Prostate gland (tissue), 2 donors: ENCODE results near the gene VCPKMT. TPM values are rescaled to one million over a fixed set of nuclear protein-coding genes. Genes with fewer than 3 reads are reported as not detected.

Experiments used
- DNase-seq: peaks from one replicate; pipeline ENCODE4 v3.0.0-alpha.2; 2019; ENCODE audit warnings: low spot score
- H3K27ac ChIP-seq, 2 donors: fragments of 200-600 bp; sonication (generic); 2 replicates each; pipeline ENCODE4 v1.5.1; 2017 to 2019
- H3K27me3 ChIP-seq: fragments of 200-600 bp; sonication (generic); replicated peaks from 2 replicates; pipeline ENCODE4 v1.5.1; 2019; ENCODE audit not compliant: insufficient read depth
- H3K36me3 ChIP-seq, 2 donors: fragments of 200-600 bp; sonication (generic); 1 replicate in 1 of 2; 2 replicates in 1 of 2; pipeline versions ENCODE4 v1.5.1 to v1.8.1; 2017 to 2019
- H3K4me1 ChIP-seq: fragments of 200-600 bp; sonication (generic); replicated peaks from 2 replicates; pipeline ENCODE4 v1.5.1; 2019
- H3K4me3 ChIP-seq, 2 donors: fragments of 200-600 bp; sonication (generic); 2 replicates each; pipeline ENCODE4 v1.5.1; 2017 to 2019
- H3K9me3 ChIP-seq: fragments of 200-600 bp; sonication (generic); 2 replicates; pipeline ENCODE4 v1.5.1; 2017
- POLR2A ChIP-seq: fragments of 450-650 bp; IDR thresholded peaks from one replicate; pipeline ENCODE4 v1.6.1; 2016; ENCODE audit warnings: antibody characterized with exemption, mild to moderate bottlenecking
- POLR2AphosphoS5 ChIP-seq: sonication (generic); formaldehyde crosslinking; IDR thresholded peaks from one replicate; pipeline ENCODE4 v1.6.1; 2017; ENCODE audit warnings: antibody characterized with exemption
- WGBS: methylation state at CpG from one replicate; pipeline ENCODE4 v1.1.5; 2018; 5-methylcytosine and 5-hydroxymethylcytosine counted together
- intact Hi-C: fragments of 100-400 bp; cut with DNase I; formaldehyde crosslinking; loops from one replicate; pipeline ENCODE4 v1.14.2; 2022
- small RNA-seq, 2 donors: library from RNA; depleted of rRNA; stranded (forward); fragments of <200 nt; gene quantifications; one replicate each; pipeline ENCODE3, GENCODE V24; 2016
- total RNA-seq, 2 donors: library from RNA; depleted of rRNA; stranded (reverse); fragments of >200 nt; gene quantifications; one replicate each; pipeline ENCODE4 v1.1.0, GENCODE V29; 2016

VCPKMT gene
- total RNA-seq, 2 donors from 2014 or later = 6.1 to 6.4 TPM

GRCh38 chr14:50059763-50060616, 56.4 kb downstream of the VCPKMT start:
- H3K36me3 ChIP-seq = no peaks in the 10 kb centered on the region
- TF ChIP-seq POLR2AphosphoS5 = no peak
- no peak for TF ChIP-seq POLR2A
- DNase-seq = no peak
- no peaks in the 10 kb centered on the region for H3K9me3 ChIP-seq
- peak overlapping the region; percentile 45 to 63 for H3K27ac ChIP-seq
- H3K4me3 ChIP-seq = no peak overlapping the region
- peaks cover 12% of the 10 kb centered on the region for H3K4me1 ChIP-seq
- no peaks in the 10 kb centered on the region for H3K27me3 ChIP-seq
- intact Hi-C loops = no loop called here
- WGBS = 62% methylated on average over 13 of the region's 13 CpGs

Small RNA genes lying within 50 kb of the gene (small RNA-seq; reads per million reads assigned to genes)
- 0 reads per million in 2 donors for gene RF00019

Other genes with a start within 250 kb of the VCPKMT start
- 10 to 100 TPM; 64.3 to 92.7 TPM for gene ARF6, start 223.5 kb downstream of the VCPKMT start, total RNA-seq
- 10 to 100 TPM; 22.6 to 41.4 TPM for gene SOS2, start 115.0 kb upstream of the VCPKMT start, total RNA-seq
- 1 to 10 TPM; 5.6 to 6.5 TPM for gene L2HGDH, start 195.7 kb upstream of the VCPKMT start, total RNA-seq
- gene DMAC2L, start 195.8 kb upstream of the VCPKMT start, total RNA-seq = 10 to 100 TPM in 1 of 2 donors, 1 to 10 TPM in 1; 6.9 to 24.5 TPM